H1 (cell line): ENCODE results near the gene YWHAB. TPM values are rescaled to one million over a fixed set of nuclear protein-coding genes. Genes with fewer than 3 reads are reported as not detected.

Experiments used
- CTCF ChIA-PET: fragments of 300-600 bp; sonication (Branson Sonifier 250); formaldehyde crosslinking; loops from one replicate; lab custom pipeline; 2021; ENCODE audit not compliant: partially characterized antibody; lab: Charles Lee
- POLR2A ChIA-PET: fragments of 300-600 bp; sonication (Branson Sonifier 250); formaldehyde crosslinking; loops from one replicate; lab custom pipeline; 2021; ENCODE audit warnings: inconsistent platforms; ENCODE audit not compliant: partially characterized antibody; lab: Charles Lee
- DNase-seq, 2 experiments: peaks; one replicate each; pipeline versions ENCODE4 v3.0.0 to v3.0.0-alpha.2; 2010 to 2022; ENCODE audit warnings: low spot score in 2 of 2, low read depth in 1 of 2, mixed read lengths in 1 of 2
- FAIRE-seq: peaks from 2 replicates; lab custom pipeline; 2011; peaks lifted over from hg19 to GRCh38; lab: Jason Lieb, UNC
- H2AFZ ChIP-seq: 2 replicates; pipeline ENCODE4 v1.8.1; 2012; ENCODE audit warnings: low read length, inconsistent platforms
- H2AK5ac ChIP-seq: 2 replicates; pipeline ENCODE4 v1.6.1; 2013; ENCODE audit warnings: low read depth, low read length
- H2BK120ac ChIP-seq: replicated peaks from 2 replicates; pipeline ENCODE3; 2013; ENCODE audit warnings: low read depth, low read length, inconsistent platforms
- H2BK12ac ChIP-seq: 2 replicates; pipeline ENCODE4 v1.6.1; 2013; ENCODE audit warnings: low read depth, low read length
- H2BK15ac ChIP-seq: 2 replicates; pipeline ENCODE4 v1.6.1; 2013; ENCODE audit warnings: low read length
- H2BK20ac ChIP-seq: 2 replicates; pipeline ENCODE4 v1.6.1; 2013; ENCODE audit warnings: low read length
- H2BK5ac ChIP-seq: 2 replicates; pipeline ENCODE4 v1.6.1; 2013; ENCODE audit warnings: low read depth, low read length
- H3K14ac ChIP-seq: 2 replicates; pipeline ENCODE4 v1.6.1; 2013; ENCODE audit warnings: inconsistent platforms; ENCODE audit not compliant: insufficient read length
- H3K18ac ChIP-seq: 2 replicates; pipeline ENCODE4 v1.6.1; 2013; ENCODE audit warnings: low read length; ENCODE audit errors: extremely low read depth
- H3K23ac ChIP-seq: 2 replicates; pipeline ENCODE4 v1.6.1; 2013; ENCODE audit warnings: inconsistent platforms; ENCODE audit not compliant: insufficient read length
- H3K23me2 ChIP-seq: 2 replicates; pipeline ENCODE4 v1.6.1; 2013; ENCODE audit warnings: low read depth, low read length
- H3K27ac ChIP-seq: 2 replicates; pipeline ENCODE4 v1.6.1; 2011; ENCODE audit warnings: low read depth, low read length, inconsistent platforms
- H3K27me3 ChIP-seq, 4 experiments: replicated peaks in 1 of 4; 1 replicate in 1 of 4; 2 replicates in 3 of 4; pipeline versions ENCODE4 v1.6.1 to v1.8.1; 2011 to 2013; ENCODE audit warnings: low read length in 3 of 4, mild to moderate bottlenecking in 3 of 4, inconsistent platforms in 2 of 4, mixed read lengths in 2 of 4, moderate library complexity in 1 of 4; ENCODE audit not compliant: control insufficient read depth in 3 of 4, insufficient read depth in 3 of 4; ENCODE audit errors: extremely low read depth in 1 of 4
- H3K36me3 ChIP-seq, 4 experiments: 2 replicates each; pipeline versions ENCODE4 v1.6.1 to v1.8.1; 2011 to 2013; ENCODE audit warnings: mild to moderate bottlenecking in 4 of 4, low read length in 3 of 4, moderate library complexity in 2 of 4, control low read depth in 1 of 4, inconsistent platforms in 1 of 4; ENCODE audit not compliant: insufficient read depth in 4 of 4, control insufficient read depth in 2 of 4
- H3K4ac ChIP-seq: replicated peaks from 2 replicates; pipeline ENCODE3; 2013; ENCODE audit warnings: low read length, low read depth, mixed read lengths, inconsistent platforms; ENCODE audit not compliant: insufficient read length
- H3K4me1 ChIP-seq, 4 experiments: replicated peaks in 1 of 4; 1 replicate in 1 of 4; 2 replicates in 3 of 4; pipeline versions ENCODE4 v1.6.1 to v1.8.1; 2011 to 2013; ENCODE audit warnings: low read length in 3 of 4, inconsistent platforms in 2 of 4, mixed read lengths in 1 of 4; ENCODE audit not compliant: insufficient read depth in 4 of 4, control insufficient read depth in 3 of 4
- H3K4me2 ChIP-seq, 2 experiments: 2 replicates each; pipeline versions ENCODE4 v1.6.1 to v1.8.1; 2011 to 2013; ENCODE audit warnings: low read depth in 2 of 2, low read length in 2 of 2, control low read depth in 1 of 2, inconsistent platforms in 1 of 2, mild to moderate bottlenecking in 1 of 2; ENCODE audit not compliant: insufficient read depth in 1 of 2
- H3K4me3 ChIP-seq, 4 experiments: fragments of 200-600, 300-600 bp in 1 of 4; sonication (generic), shearing (Covaris generic), sonication (Bioruptor Twin) in 1 of 4; 2 replicates each; pipeline versions ENCODE4 v1.5.1 to v1.8.1; 2011 to 2016; ENCODE audit warnings: low read length in 4 of 4, low read depth in 3 of 4, control low read depth in 2 of 4, inconsistent platforms in 2 of 4, mild to moderate bottlenecking in 2 of 4, mixed read lengths in 1 of 4, moderate library complexity in 1 of 4; ENCODE audit not compliant: insufficient read depth in 2 of 4; ENCODE audit errors: extremely low read depth in 1 of 4
- H3K56ac ChIP-seq: replicated peaks from 2 replicates; pipeline ENCODE3; 2013; ENCODE audit warnings: low read depth, mild to moderate bottlenecking, mixed read lengths, low read length, inconsistent platforms; ENCODE audit not compliant: insufficient read length
- H3K79me1 ChIP-seq: 2 replicates; pipeline ENCODE4 v1.6.1; 2013; ENCODE audit warnings: low read depth, low read length, control low read depth
- H3K79me2 ChIP-seq, 2 experiments: 2 replicates each; pipeline versions ENCODE4 v1.6.1 to v1.8.1; 2012 to 2013; ENCODE audit warnings: low read length in 2 of 2, mild to moderate bottlenecking in 2 of 2, inconsistent platforms in 1 of 2; ENCODE audit not compliant: insufficient read depth in 2 of 2, control insufficient read depth in 1 of 2
- H3K9ac ChIP-seq, 4 experiments: replicated peaks in 1 of 4; 1 replicate in 1 of 4; 2 replicates in 3 of 4; pipeline versions ENCODE4 v1.6.1 to v1.8.1; 2011 to 2013; ENCODE audit warnings: low read depth in 3 of 4, low read length in 3 of 4, control low read depth in 2 of 4, mild to moderate bottlenecking in 2 of 4, moderate library complexity in 2 of 4, inconsistent platforms in 1 of 4; ENCODE audit errors: extremely low read depth in 1 of 4
- H3K9me3 ChIP-seq, 2 experiments: 2 replicates each; pipeline versions ENCODE4 v1.6.1 to v1.8.1; 2012 to 2013; ENCODE audit warnings: mild to moderate bottlenecking in 2 of 2, moderate library complexity in 2 of 2, control low read depth in 1 of 2, inconsistent platforms in 1 of 2, low read depth in 1 of 2, low read length in 1 of 2, mixed read lengths in 1 of 2; ENCODE audit not compliant: insufficient read depth in 2 of 2
- H4K20me1 ChIP-seq, 2 experiments: replicated peaks in 1 of 2; 2 replicates each; pipeline versions ENCODE3 to v1.8.1; 2011 to 2013; ENCODE audit warnings: inconsistent platforms in 2 of 2, low read length in 2 of 2, mild to moderate bottlenecking in 1 of 2; ENCODE audit not compliant: insufficient read depth in 2 of 2, control insufficient read depth in 1 of 2
- H4K5ac ChIP-seq: 2 replicates; pipeline ENCODE4 v1.6.1; 2013; ENCODE audit warnings: low read length, low read depth, mixed read lengths, inconsistent platforms; ENCODE audit not compliant: insufficient read length
- H4K8ac ChIP-seq: 2 replicates; pipeline ENCODE4 v1.8.0; 2013; ENCODE audit warnings: mild to moderate bottlenecking, moderate library complexity, low read length, inconsistent platforms; ENCODE audit not compliant: insufficient read depth; ENCODE audit errors: extremely low read depth
- H4K91ac ChIP-seq: replicated peaks from 2 replicates; pipeline ENCODE3; 2013; ENCODE audit warnings: low read length, mixed read lengths, inconsistent platforms; ENCODE audit not compliant: insufficient read length
- BRCA1 ChIP-seq: IDR thresholded peaks from 2 replicates; pipeline ENCODE4 v1.6.1; 2012; ENCODE audit warnings: low read depth, low read length, improper control_type of control experiment
- CBX8 ChIP-seq: fragments of 300-800, 300-1000 bp; sonication (generic); IDR thresholded peaks from 2 replicates; pipeline ENCODE4 v1.7.1; 2016; ENCODE audit warnings: low read depth, low read length, borderline replicate concordance
- MAFK ChIP-seq: IDR thresholded peaks from 2 replicates; pipeline ENCODE4 v1.6.1; 2012; ENCODE audit warnings: low read depth, mild to moderate bottlenecking, improper control_type of control experiment, low read length
- POLR2AphosphoS5 ChIP-seq: IDR thresholded peaks from 2 replicates; pipeline ENCODE4 v1.6.1; 2011; ENCODE audit warnings: low read depth, low read length
- RXRA ChIP-seq: IDR thresholded peaks from 2 replicates; pipeline ENCODE4 v1.6.1; 2011; ENCODE audit warnings: low read depth, mild to moderate bottlenecking, low read length, moderate library complexity; ENCODE audit not compliant: insufficient read depth
- TAF7 ChIP-seq: optimal IDR thresholded peaks from 2 replicates; pipeline ENCODE3; 2011; ENCODE audit warnings: low read depth, mild to moderate bottlenecking, inconsistent platforms, low read length, moderate library complexity, borderline replicate concordance
- WGBS, 2 experiments: shearing (Covaris generic) in 1 of 2; methylation state at CpG; one replicate each; pipeline versions ENCODE4 v1.1.6 to v1.1.7; 2013 to 2015; ENCODE audit warnings: low lambda C conversion rate in 2 of 2, mixed read lengths in 2 of 2, inconsistent platforms in 1 of 2, low coverage in 1 of 2, missing lambda C conversion rate in 1 of 2; ENCODE audit not compliant: insufficient replicate concordance in 2 of 2, insufficient coverage in 1 of 2, insufficient read length in 1 of 2; ENCODE audit errors: extremely low coverage in 1 of 2, missing lambda C conversion rate in 1 of 2; 5-methylcytosine and 5-hydroxymethylcytosine counted together
- polyA plus RNA-seq, 7 experiments: library from polyadenylated mRNA; depleted of rRNA in 3 of 7; stranded (reverse) in 5 of 7; unstranded in 2 of 7; fragments of >200 nt in 5 of 7; fragments of 200-250 nt in 2 of 7; gene quantifications; 1 replicate in 5 of 7; 2 replicates in 1 of 7; 4 replicates in 1 of 7; pipeline versions ENCODE4 v1.2.1 to v1.2.3, GENCODE V29; 2011 to 2013; ENCODE audit warnings: missing spikeins in 2 of 7, mixed read lengths in 2 of 7
- total RNA-seq: library from RNA; stranded (reverse); fragmentation: NEBNext Ultra II Directional; extraction: Animal tissue kit (Norgen Biotek cat#: 25700); gene quantifications from 2 replicates; pipeline ENCODE4 v1.2.1, GENCODE V29; 2021

Gene YWHAB
- total and polyA plus RNA-seq, 2 of the 8 experiments (the other 6 are each of a cell fraction or from before 2014, with no cell fraction given): 72.9 to 256 TPM

GRCh38 chr20:44843876-44844275 lies 41.6 kb upstream of the YWHAB start:
- no peak overlapping the region for H3K4me2 ChIP-seq
- H2BK120ac ChIP-seq: no peak overlapping the region
- no peak overlapping the region for H3K18ac ChIP-seq
- no peaks in the 10 kb centered on the region for H3K23me2 ChIP-seq
- peak in 1 of 2 experiments; percentile 17 for DNase-seq
- peak overlapping the region; percentile 43; the same call in 1 of the 2 replicates for H4K8ac ChIP-seq
- no peak overlapping the region for H4K5ac ChIP-seq
- CTCF ChIA-PET: interaction anchor here (1.1 kb wide), 2 partner anchors 43 to 47 kb away, joined by 3 read pairs; no protein-coding TSS in a partner anchor
- H3K27me3 ChIP-seq: no peaks in the 10 kb centered on the region
- no peak overlapping the region for H2BK5ac ChIP-seq
- H2BK15ac ChIP-seq: no peak overlapping the region
- H3K14ac ChIP-seq: no peak overlapping the region
- no peaks in the 10 kb centered on the region for H3K36me3 ChIP-seq
- H3K4ac ChIP-seq: no peak overlapping the region
- peaks cover 0 to 5% of the 10 kb centered on the region in 2 experiments; a peak in 1 of 4 replicates for H3K9me3 ChIP-seq
- no peak overlapping the region for H2BK12ac ChIP-seq
- no peak overlapping the region for H2BK20ac ChIP-seq
- no peak overlapping the region for H3K23ac ChIP-seq
- no peak overlapping the region for H3K4me3 ChIP-seq
- H3K9ac ChIP-seq: no peak overlapping the region
- H2AFZ ChIP-seq: no peak overlapping the region
- no peak for FAIRE-seq
- no peak overlapping the region for H2AK5ac ChIP-seq
- H3K56ac ChIP-seq: no peak overlapping the region
- H4K91ac ChIP-seq: no peak overlapping the region
- H3K27ac ChIP-seq: no peak overlapping the region
- WGBS, 2 experiments: 95% methylated on average over 5 of the region's 5 CpGs; no CpG with 5 or more reads in 1 of the 2 experiments
- POLR2A ChIA-PET: no interaction called here
- no peaks in the 10 kb centered on the region for H3K4me1 ChIP-seq
- no peaks in the 10 kb centered on the region for H3K79me1 ChIP-seq
- H4K20me1 ChIP-seq: no peaks in the 10 kb centered on the region
- no peaks in the 10 kb centered on the region for H3K79me2 ChIP-seq
- TF ChIP-seq CBX8 (no peak), BRCA1 (no peak), RXRA (no peak), TAF7 (no peak), POLR2AphosphoS5 (no peak), MAFK (no peak)
